Measurements from ENCODE around the gene FAM169A.
"Not testable (repeated sequence)": the region's sequence is repeated elsewhere in the genome, so short reads cannot be mapped to it uniquely, and the experiment has no call there.

Gene FAM169A

GRCh38 chr5:74863726-74864125, 2.5 kb downstream of the FAM169A start:
- H2AFZ ChIP-seq (ENCODE audit: low read depth, low read length, severe bottlenecking) = no peak overlapping the region
- no peak overlapping the region for H3K27ac ChIP-seq (ENCODE audit: low read depth, low read length)
- no peaks in the 10 kb centered on the region for H3K9me3 ChIP-seq (ENCODE audit: insufficient read depth, low read length)
- H3K9me2 ChIP-seq (replicated peaks; ENCODE audit: insufficient read depth, low read length) = no peaks in the 10 kb centered on the region
- no peaks in the 10 kb centered on the region for H3K36me3 ChIP-seq (ENCODE audit: low read length)
- no peak overlapping the region for H3K9ac ChIP-seq (ENCODE audit: low read length)
- H3K27me3 ChIP-seq (ENCODE audit: low read length) = no peaks in the 10 kb centered on the region
- TF ChIP-seq CTCF (IDR thresholded peaks at IDR 0.05; ENCODE audit: insufficient read depth, low read length, poor library complexity, severe bottlenecking) (no peak), EZH2phosphoT487 (conservative IDR thresholded peaks at IDR 0.05; ENCODE audit: low read length) (no peak)
- no peak overlapping the region for H3K4me3 ChIP-seq (ENCODE audit: insufficient read depth, low read length, poor library complexity, severe bottlenecking)
- H4K20me1 ChIP-seq (ENCODE audit: low read depth, low read length) = no peaks in the 10 kb centered on the region
- no peak overlapping the region for H3K4me2 ChIP-seq (ENCODE audit: low read depth, low read length, poor library complexity, severe bottlenecking)
- H3F3A ChIP-seq (ENCODE audit: insufficient read depth) = no peaks in the 10 kb centered on the region
- H3K79me2 ChIP-seq (ENCODE audit: insufficient read depth, low read length) = no peaks in the 10 kb centered on the region

- Histone ChIP-seq H3K79me2 (ENCODE audit: insufficient read depth, low read length) (no peaks in the 10 kb centered on the region), H3K4me3 (ENCODE audit: insufficient read depth, low read length, poor library complexity, severe bottlenecking) (no peak overlapping the region), H3K9me3 (ENCODE audit: insufficient read depth, low read length) (no peaks in the 10 kb centered on the region), H3K9ac (ENCODE audit: low read length) (no peak overlapping the region), H2AFZ (ENCODE audit: low read depth, low read length, severe bottlenecking) (no peak overlapping the region), H3K27ac (ENCODE audit: low read depth, low read length) (no peak overlapping the region), H3K9me2 (replicated peaks; ENCODE audit: insufficient read depth, low read length) (no peaks in the 10 kb centered on the region), H3K36me3 (ENCODE audit: low read length) (no peaks in the 10 kb centered on the region), H4K20me1 (ENCODE audit: low read depth, low read length) (no peaks in the 10 kb centered on the region), H3K27me3 (ENCODE audit: low read length) (no peaks in the 10 kb centered on the region), H3F3A (ENCODE audit: insufficient read depth) (no peaks in the 10 kb centered on the region), H3K4me2 (ENCODE audit: low read depth, low read length, poor library complexity, severe bottlenecking) (no peak overlapping the region)
- no peak for TF ChIP-seq EZH2phosphoT487 (conservative IDR thresholded peaks at IDR 0.05; ENCODE audit: low read length)
- no peak for TF ChIP-seq CTCF (IDR thresholded peaks at IDR 0.05; ENCODE audit: insufficient read depth, low read length, poor library complexity, severe bottlenecking)
Observed at GRCh38 chr5:74862221-74862620, 4.0 kb downstream of the FAM169A start.

- H3K9me3 ChIP-seq (ENCODE audit: insufficient read depth, low read length) = not testable (repeated sequence)
Observed at GRCh38 chr5:74856975-74857374, 9.2 kb downstream of the FAM169A start.

GRCh38 chr5:74853256-74853655, 12.9 kb downstream of the FAM169A start:
- Histone ChIP-seq H3K4me3 (ENCODE audit: insufficient read depth, low read length, poor library complexity, severe bottlenecking) (no peak overlapping the region), H3F3A (ENCODE audit: insufficient read depth) (no peaks in the 10 kb centered on the region), H4K20me1 (ENCODE audit: low read depth, low read length) (no peaks in the 10 kb centered on the region), H3K4me2 (ENCODE audit: low read depth, low read length, poor library complexity, severe bottlenecking) (no peak overlapping the region), H2AFZ (ENCODE audit: low read depth, low read length, severe bottlenecking) (no peak overlapping the region), H3K9ac (ENCODE audit: low read length) (no peak overlapping the region), H3K27ac (ENCODE audit: low read depth, low read length) (no peak overlapping the region), H3K9me2 (replicated peaks; ENCODE audit: insufficient read depth, low read length) (no peaks in the 10 kb centered on the region), H3K9me3 (ENCODE audit: insufficient read depth, low read length) (no peaks in the 10 kb centered on the region), H3K79me2 (ENCODE audit: insufficient read depth, low read length) (no peaks in the 10 kb centered on the region), H3K36me3 (ENCODE audit: low read length) (no peaks in the 10 kb centered on the region), H3K27me3 (ENCODE audit: low read length) (no peaks in the 10 kb centered on the region)
- no peak for TF ChIP-seq CTCF (IDR thresholded peaks at IDR 0.05; ENCODE audit: insufficient read depth, low read length, poor library complexity, severe bottlenecking)
- TF ChIP-seq EZH2phosphoT487 (conservative IDR thresholded peaks at IDR 0.05; ENCODE audit: low read length) = no peak

More at GRCh38 chr5:74856975-74857374, 9.2 kb downstream of the FAM169A start:
- not testable (repeated sequence) for H3K4me2 ChIP-seq (ENCODE audit: low read depth, low read length, poor library complexity, severe bottlenecking); H3K79me2 ChIP-seq (ENCODE audit: insufficient read depth, low read length); H3K27me3 ChIP-seq (ENCODE audit: low read length); H2AFZ ChIP-seq (ENCODE audit: low read depth, low read length, severe bottlenecking); H3K27ac ChIP-seq (ENCODE audit: low read depth, low read length); H3K36me3 ChIP-seq (ENCODE audit: low read length); H4K20me1 ChIP-seq (ENCODE audit: low read depth, low read length); H3K9me2 ChIP-seq (replicated peaks; ENCODE audit: insufficient read depth, low read length); H3K4me3 ChIP-seq (ENCODE audit: insufficient read depth, low read length, poor library complexity, severe bottlenecking); H3F3A ChIP-seq (ENCODE audit: insufficient read depth); H3K9ac ChIP-seq (ENCODE audit: low read length)
